Suprapubic skin (tissue), 4 donors: ENCODE data around the gene MLST8. TPM values are rescaled to one million over a fixed set of nuclear protein-coding genes. Genes with fewer than 3 reads are reported as not detected.

ENCODE experiments used
- DNase-seq, 2 donors: peaks; one replicate each; pipeline ENCODE4 v3.0.0-alpha.2; 2019; ENCODE audit warnings: low spot score in 2 of 2
- H3K27ac ChIP-seq: fragments of 200-600 bp; sonication (generic); one replicate; pipeline ENCODE4 v1.5.1; 2019
- H3K27me3 ChIP-seq: fragments of 200-600 bp; sonication (generic); one replicate; pipeline ENCODE4 v1.5.1; 2019
- H3K36me3 ChIP-seq: fragments of 200-600 bp; sonication (generic); one replicate; pipeline ENCODE4 v1.5.1; 2019
- H3K4me1 ChIP-seq: fragments of 200-600 bp; sonication (generic); one replicate; pipeline ENCODE4 v1.5.1; 2019
- H3K4me3 ChIP-seq: fragments of 200-600 bp; sonication (generic); one replicate; pipeline ENCODE4 v1.5.1; 2019; ENCODE audit warnings: mild to moderate bottlenecking
- H3K9me3 ChIP-seq: fragments of 200-600 bp; sonication (generic); one replicate; pipeline ENCODE4 v1.5.1; 2019
- CTCF ChIP-seq, 2 donors: fragments of 200-600 bp in 1 of 2; fragments of 450-650 bp in 1 of 2; sonication (generic) in 1 of 2; IDR thresholded peaks; one replicate each; pipeline ENCODE4 v1.5.1; 2016 to 2019; ENCODE audit warnings: antibody characterized with exemption in 2 of 2, mild to moderate bottlenecking in 1 of 2, moderate library complexity in 1 of 2
- EP300 ChIP-seq: sonication (generic); formaldehyde crosslinking; IDR thresholded peaks from one replicate; pipeline ENCODE4 v1.6.1; 2017; ENCODE audit warnings: antibody characterized with exemption
- POLR2A ChIP-seq, 2 donors: fragments of 450-650 bp; IDR thresholded peaks; one replicate each; pipeline ENCODE4 v1.6.1; 2017; ENCODE audit warnings: antibody characterized with exemption in 2 of 2, mild to moderate bottlenecking in 2 of 2, moderate library complexity in 2 of 2
- POLR2AphosphoS5 ChIP-seq, 3 donors: sonication (generic); formaldehyde crosslinking; IDR thresholded peaks; one replicate each; pipeline ENCODE4 v1.6.1; 2017; ENCODE audit warnings: antibody characterized with exemption in 3 of 3
- WGBS: methylation state at CpG from one replicate; pipeline ENCODE4 v1.1.5; 2018; 5-methylcytosine and 5-hydroxymethylcytosine counted together
- total RNA-seq, 4 donors: library from RNA; depleted of rRNA; stranded (reverse); fragments of >200 nt; gene quantifications; one replicate each; pipeline ENCODE4 v1.1.0, GENCODE V29; 2016

MLST8 gene
- total RNA-seq, 4 donors from 2014 or later, result 52.3 to 69.5 (median 55.1) TPM

GRCh38 chr16:2174396-2175131 is 30.7 kb upstream of the MLST8 start:
- peaks cover 77% of the 10 kb centered on the region for H3K36me3 ChIP-seq
- no peak for DNase-seq
- peaks cover 6% of the 10 kb centered on the region for H3K4me1 ChIP-seq
- WGBS, result 77% methylated on average over 16 of the region's 21 CpGs
- TF ChIP-seq EP300 (no peak), POLR2AphosphoS5 (IDR thresholded peaks at IDR 0.05) (no peak), CTCF (IDR thresholded peaks at IDR 0.05) (no peak), POLR2A (IDR thresholded peaks at IDR 0.05) (no peak)
- no peaks in the 10 kb centered on the region for H3K9me3 ChIP-seq
- no peak overlapping the region for H3K4me3 ChIP-seq
- H3K27ac ChIP-seq, result no peak overlapping the region
- H3K27me3 ChIP-seq, result no peaks in the 10 kb centered on the region

GRCh38 chr16:2175454-2175853 is 29.8 kb upstream of the MLST8 start:
- Histone ChIP-seq H3K4me3 (no peak overlapping the region), H3K36me3 (peaks cover 75% of the 10 kb centered on the region), H3K27ac (no peak overlapping the region), H3K4me1 (peaks cover 9% of the 10 kb centered on the region), H3K9me3 (no peaks in the 10 kb centered on the region), H3K27me3 (no peaks in the 10 kb centered on the region)
- no peak for TF ChIP-seq CTCF (IDR thresholded peaks at IDR 0.05)
- DNase-seq, result no peak
- WGBS, result 86% methylated on average over 4 of the region's 10 CpGs

GRCh38 chr16:2176047-2176446 is 29.2 kb upstream of the MLST8 start:
- DNase-seq, result no peak
- Histone ChIP-seq H3K27me3 (no peaks in the 10 kb centered on the region), H3K9me3 (no peaks in the 10 kb centered on the region), H3K27ac (no peak overlapping the region), H3K4me3 (no peak overlapping the region), H3K4me1 (peaks cover 9% of the 10 kb centered on the region), H3K36me3 (peaks cover 70% of the 10 kb centered on the region)
- WGBS, result 87% methylated on average over 3 of the region's 23 CpGs
- TF ChIP-seq CTCF (IDR thresholded peaks at IDR 0.05), result no peak

GRCh38 chr16:2177101-2177500 is 28.2 kb upstream of the MLST8 start:
- peaks cover 13% of the 10 kb centered on the region for H3K4me1 ChIP-seq
- no peaks in the 10 kb centered on the region for H3K9me3 ChIP-seq
- peaks cover 59% of the 10 kb centered on the region for H3K36me3 ChIP-seq
- H3K27ac ChIP-seq, result no peak overlapping the region
- 89% methylated on average over 14 of the region's 18 CpGs for WGBS
- no peak for TF ChIP-seq POLR2A (IDR thresholded peaks at IDR 0.05)
- no peak for TF ChIP-seq EP300
- TF ChIP-seq POLR2AphosphoS5 (IDR thresholded peaks at IDR 0.05), result no peak
- TF ChIP-seq CTCF (IDR thresholded peaks at IDR 0.05), result no peak
- no peaks in the 10 kb centered on the region for H3K27me3 ChIP-seq
- H3K4me3 ChIP-seq, result no peak overlapping the region
- no peak for DNase-seq

- Histone ChIP-seq H3K4me3 (no peak overlapping the region), H3K4me1 (peaks cover 13% of the 10 kb centered on the region), H3K27me3 (no peaks in the 10 kb centered on the region), H3K9me3 (no peaks in the 10 kb centered on the region), H3K36me3 (peaks cover 54% of the 10 kb centered on the region), H3K27ac (no peak overlapping the region)
- TF ChIP-seq CTCF (IDR thresholded peaks at IDR 0.05) (no peak), POLR2A (IDR thresholded peaks at IDR 0.05) (no peak), POLR2AphosphoS5 (IDR thresholded peaks at IDR 0.05) (no peak), EP300 (no peak)
- whole genome bisulfite sequencing, result 90% methylated on average over 5 of the region's 20 CpGs
- DNase-seq, result no peak
Measured at GRCh38 chr16:2177561-2177960, 27.7 kb upstream of the MLST8 start.
